GM12874 (cell line): ENCODE data around the gene CDV3.

Experiments
- CTCF ChIP-seq: IDR thresholded peaks from 2 replicates; pipeline ENCODE4 v1.5.1; 2011; ENCODE audit warnings: low read depth, mild to moderate bottlenecking, control low read depth, low read length, moderate library complexity; ENCODE audit not compliant: insufficient read depth

The CDV3 gene

GRCh38 chr3:133573629-133574194 is at the start of gene CDV3:
CDV3 (plus strand) TSS chr3:133573686; CDS start chr3:133574045, 359 bp downstream.
- no peak for TF ChIP-seq CTCF

GRCh38 chr3:133525435-133525834 is 48.1 kb upstream of the CDV3 start:
- TF ChIP-seq CTCF = no peak

GRCh38 chr3:133527081-133527715 is 46.3 kb upstream of the CDV3 start:
- no peak for TF ChIP-seq CTCF

- TF ChIP-seq CTCF = no peak
These were observed 43.7 kb upstream of the CDV3 start for GRCh38 chr3:133529809-133530208.

- TF ChIP-seq CTCF = no peak
These were observed 41.5 kb upstream of the CDV3 start for GRCh38 chr3:133531981-133532380.

- no peak for TF ChIP-seq CTCF
These were observed 40.5 kb upstream of the CDV3 start for GRCh38 chr3:133532951-133533350.

- TF ChIP-seq CTCF = no peak
These were observed 37.3 kb upstream of the CDV3 start for GRCh38 chr3:133535971-133536881.
